ENCODE data around the gene ZBTB42.

Gene ZBTB42

DNA sequence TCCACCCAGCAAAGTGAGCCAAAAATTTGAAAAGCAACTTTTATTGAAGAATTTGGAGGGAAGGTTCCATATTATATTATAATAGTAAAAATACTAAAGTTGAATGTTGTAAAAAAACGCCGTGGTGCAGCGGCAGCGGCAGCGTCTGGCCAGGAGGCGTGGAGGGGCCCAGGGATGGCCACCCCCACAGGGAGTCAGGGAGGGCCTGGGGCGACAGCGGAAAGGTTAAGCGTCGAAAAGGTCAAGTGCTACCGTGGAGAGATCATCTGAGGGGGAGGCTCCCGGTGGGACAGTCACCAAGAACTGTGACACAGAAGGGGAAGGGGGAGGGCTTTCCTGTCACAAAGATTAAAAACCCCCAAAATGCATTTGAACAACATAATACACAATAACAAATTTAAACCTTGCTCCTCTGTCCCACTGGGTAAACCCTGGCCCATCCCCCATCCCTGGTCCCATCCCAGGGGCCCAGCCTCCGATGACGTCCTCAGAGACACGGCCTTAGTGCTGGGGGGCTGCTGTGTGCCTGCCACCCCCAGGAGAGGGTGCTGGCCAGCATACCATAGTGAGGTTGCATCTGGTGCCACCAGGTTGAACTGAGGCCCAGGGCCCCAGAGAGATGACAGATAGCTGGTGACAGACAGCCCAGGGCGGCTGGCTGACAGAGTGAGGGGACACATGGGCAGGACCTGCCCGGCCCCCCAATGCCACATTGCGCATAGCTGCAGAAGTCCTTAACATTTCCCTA, 31.4 kb upstream of the ZBTB42 start:
- DNase-seq = no peak

DNA sequence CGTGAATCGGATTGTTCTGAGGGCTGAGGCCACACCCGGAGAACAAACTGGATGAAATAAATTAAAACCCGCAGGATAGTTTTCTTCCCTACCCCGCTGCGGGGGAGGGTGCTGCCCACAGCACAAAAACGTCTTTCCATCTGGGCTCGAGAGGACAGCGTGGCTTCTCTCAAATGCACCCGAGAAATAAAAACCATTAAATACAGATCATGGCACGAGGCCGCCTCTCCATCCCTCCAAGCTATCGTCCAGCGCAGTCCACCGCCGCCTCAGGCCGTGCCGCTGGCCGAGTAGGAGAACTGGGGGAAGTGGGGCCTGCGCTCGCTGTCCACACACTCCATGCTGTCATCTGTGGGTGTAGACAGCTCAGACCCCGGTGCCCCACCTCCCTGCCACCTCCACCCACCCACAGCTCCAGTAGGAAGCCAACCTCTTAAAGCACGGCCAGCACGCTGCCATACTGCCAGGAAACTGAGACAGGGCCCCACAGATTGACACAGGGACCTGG, 30.8 kb upstream of the ZBTB42 start:
- no peak for DNase-seq

DNA sequence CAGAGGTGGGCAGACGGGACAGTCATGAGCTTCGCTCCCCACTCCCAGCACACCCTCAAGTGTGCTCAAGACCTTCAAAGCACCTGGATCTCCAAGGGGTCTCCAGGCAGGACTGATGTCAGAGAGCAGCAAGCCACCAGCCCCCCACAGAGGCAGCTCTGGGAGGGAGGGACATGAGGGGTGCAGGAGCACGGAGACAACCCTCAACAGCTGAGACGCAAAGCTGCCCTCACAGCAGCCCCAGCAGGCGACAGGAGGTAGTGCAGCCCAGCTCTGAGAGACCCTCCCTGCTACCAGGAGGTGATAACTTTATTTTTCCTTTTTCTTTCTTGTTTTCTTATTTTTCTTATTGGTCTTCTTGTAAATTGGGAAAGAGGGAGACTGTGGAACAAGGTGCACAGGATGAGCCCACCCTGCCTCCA, 30.0 kb upstream of the ZBTB42 start:
- no peak for DNase-seq

DNA sequence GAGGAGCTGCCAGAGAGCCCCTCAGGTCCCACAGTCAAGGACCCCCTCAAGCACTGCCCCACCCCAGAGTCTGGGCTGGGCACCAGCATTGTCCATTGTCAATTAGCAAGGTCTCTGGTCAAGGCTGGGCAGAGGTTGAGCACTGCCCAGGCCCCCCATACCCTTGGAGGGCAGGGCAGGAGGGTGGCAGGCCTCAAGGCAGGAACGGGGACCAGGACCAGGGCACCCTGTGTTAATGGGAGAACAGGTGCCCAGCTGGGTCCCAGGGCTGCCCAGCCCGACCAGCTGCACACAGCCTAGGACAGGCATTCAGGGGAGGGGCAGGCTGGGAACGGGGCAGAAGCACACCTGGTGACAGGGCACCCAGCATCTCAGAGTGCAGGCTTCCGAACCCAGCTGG, 29.5 kb upstream of the ZBTB42 start:
- DNase-seq = no peak

DNA sequence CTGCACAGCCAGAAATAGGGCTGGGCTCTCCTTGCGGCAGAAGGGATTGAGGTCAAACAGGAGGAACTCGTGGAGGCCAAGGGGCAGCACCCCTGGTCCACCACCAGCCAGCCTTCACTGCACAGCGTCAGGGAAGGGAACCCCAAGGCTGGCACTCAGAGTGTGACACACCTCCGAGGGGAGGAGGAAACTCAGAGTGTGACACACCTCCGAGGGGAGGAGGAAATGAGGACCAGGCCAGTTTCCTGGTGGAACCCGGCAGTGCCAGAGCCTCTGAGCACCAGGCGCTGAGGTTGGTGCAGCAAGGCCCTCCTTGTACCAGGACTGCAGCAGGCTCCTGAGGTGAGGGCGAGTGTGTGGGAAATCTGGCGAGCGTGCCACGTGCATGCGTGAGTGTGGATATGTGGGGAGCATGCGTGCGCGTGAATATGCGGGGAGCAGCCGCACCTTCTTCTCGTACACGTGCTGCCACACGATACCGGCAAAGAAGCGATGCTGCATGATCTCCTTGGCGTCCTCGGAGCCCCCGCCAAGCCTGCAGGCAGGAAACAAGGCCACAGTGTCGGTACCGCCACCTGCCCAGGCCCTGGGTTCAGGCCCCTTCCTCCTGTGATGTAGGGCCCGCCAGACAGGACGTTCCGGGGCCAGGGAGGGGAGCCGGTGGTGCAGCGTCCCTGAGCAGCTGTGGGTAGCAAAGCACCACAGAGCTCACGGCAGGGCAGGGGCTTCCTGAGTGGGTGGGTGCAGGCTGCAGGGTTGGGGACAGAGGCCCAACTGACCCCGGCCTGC, 28.8 kb upstream of the ZBTB42 start:
- peak in 1 of 5 donors; percentile 1 for DNase-seq

DNA sequence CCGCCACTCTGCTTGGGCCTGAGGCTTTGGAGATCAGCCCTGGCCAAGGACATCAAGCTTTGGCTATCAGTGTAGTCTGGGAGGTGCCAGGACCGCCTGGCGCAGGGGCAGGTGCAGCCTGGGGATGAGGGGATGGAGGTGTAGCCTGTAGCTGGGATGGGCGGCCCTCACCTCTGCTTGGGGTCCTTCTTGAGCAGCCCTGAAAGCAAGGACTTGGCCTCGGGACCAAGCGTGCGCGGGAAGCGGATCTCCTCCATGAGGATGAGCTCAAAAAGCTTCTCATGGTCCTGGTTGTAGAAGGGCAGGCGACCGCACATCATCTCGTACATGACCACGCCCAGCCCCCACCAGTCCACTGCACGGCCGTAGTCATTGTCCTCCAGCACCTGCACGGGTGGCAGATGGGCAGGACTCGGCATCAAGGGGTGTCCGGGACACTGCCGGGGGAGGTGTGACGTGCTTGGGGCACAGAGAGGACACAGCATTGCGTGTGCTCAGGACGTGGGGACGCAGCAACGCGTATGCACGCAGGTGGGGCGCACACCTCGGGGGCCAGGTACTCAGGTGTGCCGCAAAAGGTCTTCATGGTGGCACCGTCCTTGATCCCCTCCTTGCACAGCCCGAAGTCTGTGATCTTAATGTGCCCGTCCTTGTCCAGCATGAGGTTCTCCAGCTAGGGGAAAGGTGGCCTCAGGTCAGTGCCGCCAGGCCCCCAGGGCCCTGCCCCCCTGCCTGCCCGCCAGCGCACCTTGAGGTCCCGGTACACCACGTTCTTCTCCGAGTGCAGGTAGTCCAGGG, 28.0 kb upstream of the ZBTB42 start:
- DNase-seq = peak in 1 of 5 donors; percentile 0

DNA sequence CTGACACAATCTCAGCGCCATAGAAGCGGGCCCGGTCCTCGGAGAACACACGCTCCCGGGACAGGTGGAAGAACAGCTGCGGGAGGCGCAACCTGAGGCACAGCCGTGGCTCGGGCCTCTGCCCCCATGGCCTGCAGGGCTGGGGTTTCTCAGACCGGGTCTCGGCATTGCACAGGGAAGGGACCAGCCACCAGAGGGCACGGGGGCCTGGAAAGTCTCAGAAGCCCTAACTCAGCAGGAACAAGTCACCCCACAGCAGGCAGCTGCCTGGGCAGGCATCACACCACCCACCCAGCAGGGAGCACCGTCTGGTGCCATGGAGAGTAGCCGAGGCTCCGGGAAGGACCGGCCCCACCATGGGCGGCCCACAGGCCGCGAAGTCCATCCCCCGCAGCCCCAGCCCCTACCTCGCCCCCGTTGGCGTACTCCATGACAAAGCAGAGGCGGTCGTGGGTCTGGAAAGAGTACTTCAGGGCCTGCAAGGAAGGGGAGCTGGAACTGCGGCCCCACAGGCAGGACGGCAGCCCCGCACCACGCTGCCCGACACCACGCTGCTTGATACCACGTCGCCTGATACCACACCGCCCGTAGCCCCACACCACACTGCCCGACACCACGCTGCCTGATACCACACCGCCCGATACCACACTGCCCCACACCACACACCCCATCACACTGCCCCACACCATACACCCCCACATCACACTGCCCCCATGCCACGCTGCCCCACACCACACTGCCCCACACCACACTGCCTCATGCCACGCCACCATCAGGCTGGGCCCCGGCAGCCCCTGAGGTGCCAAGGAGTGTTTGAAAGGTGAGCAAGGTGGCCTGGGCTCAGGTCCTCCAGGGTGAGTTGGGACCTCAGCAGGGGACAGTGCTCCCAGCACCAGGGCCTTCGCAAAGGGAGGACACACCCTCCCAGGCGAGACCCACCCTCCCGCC, 27.1 kb upstream of the ZBTB42 start:
- no peak for DNase-seq

DNA sequence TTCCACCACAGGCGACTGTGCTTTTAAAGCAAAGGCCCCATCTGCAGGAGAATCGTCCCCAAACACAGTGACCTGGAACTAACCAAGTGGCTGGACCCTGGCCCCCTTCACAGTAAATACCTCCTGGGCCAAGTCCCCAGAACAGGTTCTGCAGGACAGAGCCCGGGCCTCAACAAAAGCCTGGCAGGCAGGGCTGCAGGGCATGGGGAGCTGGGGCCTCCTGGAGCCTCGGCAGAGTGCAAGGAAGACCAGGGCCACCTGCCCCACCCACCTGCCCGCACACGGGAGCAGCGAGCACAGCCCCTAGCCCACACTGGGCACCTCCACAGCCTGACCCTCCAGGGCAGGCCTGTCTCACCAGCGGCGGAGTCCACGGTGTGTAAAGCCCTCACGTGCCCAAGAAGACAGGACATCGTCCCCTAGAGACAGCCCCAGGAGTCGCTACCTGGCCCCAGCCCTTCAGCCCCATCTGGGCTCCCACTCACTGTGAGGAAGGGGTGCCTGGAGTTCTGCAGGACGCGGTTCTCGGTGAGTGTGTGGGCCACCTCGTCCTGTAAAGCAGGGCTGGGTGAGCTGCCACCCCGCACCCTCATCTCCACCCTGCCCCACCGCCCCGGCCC, 26.3 kb upstream of the ZBTB42 start:
- no peak for DNase-seq

DNA sequence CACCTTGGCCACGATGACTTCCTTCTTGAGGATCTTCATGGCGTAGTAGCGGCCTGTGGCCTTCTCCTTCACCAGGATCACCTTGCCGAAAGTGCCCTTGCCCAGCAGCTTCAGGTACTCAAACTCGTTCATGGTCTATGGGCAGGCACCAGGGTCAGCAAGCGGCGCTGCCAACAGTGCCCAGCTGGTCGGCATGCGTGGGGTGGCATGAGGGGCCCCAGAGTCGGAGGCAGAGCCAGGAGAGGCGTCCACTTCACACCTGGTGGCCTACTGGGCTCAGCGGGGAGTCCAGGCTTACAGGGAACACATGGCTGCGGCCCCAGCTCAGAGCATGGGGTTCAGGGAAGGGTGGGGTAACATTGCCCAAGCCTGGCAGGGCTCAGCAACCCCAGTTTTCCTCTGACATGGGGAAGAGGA, 25.8 kb upstream of the ZBTB42 start:
- no peak for DNase-seq

DNA sequence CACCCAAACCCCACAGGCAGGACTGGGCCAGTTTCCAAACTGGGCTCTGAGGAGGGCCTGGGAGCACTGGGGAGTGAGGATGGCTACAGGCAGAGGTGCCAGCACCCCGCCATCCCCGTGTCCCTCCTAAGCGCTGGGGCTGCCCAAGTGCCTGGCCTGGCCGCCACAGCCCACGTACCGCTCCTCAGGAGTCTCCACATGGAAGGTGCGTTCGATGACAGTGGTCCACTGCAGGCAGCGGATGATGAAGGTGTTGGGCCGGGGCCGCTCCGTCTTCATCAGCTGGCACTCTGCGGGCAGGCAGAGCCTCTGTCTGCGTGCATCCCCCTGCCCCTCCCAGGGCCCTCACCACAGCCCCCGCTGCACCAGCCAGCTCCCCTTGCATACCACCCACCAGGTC, 24.4 kb upstream of the ZBTB42 start:
- DNase-seq = no peak

DNA sequence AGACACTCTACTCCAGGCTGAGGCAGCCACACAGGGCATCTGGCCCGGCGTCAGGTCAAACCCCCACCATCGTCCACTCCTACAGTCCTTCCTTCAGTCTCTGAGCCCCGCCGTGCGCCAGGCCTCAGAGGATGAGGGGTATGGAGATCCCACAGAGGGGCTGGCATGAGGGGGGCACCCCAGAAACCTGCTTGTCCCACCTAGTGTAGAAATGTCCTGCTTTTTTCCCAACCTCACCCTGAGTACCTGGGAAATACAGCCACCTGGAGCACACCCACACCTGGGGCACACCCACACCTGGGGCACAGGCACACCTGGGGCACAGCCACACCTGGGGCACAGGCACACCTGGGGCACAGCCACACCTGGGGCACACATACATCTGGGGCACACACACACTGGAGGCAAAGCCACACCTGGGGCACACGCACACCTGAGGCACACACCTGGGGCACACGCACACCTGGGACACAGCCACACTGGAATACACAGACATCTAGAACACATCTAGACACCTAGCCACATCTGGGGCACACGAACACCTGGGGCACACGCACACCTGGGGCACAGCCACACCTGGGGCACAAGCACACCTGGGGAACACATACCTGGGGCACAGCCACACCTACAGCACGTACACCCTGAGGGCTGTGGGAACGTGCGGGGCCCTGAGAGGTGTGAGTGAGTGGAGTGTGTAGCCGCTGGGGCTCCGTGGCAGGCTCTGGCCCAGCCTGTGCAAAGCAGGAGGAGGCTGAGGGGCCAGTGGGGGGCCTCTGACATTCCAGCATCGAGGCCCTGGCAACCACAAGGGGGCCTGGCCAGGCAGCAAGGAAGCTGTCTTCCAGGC, 23.7 kb upstream of the ZBTB42 start:
- no peak for DNase-seq

DNA sequence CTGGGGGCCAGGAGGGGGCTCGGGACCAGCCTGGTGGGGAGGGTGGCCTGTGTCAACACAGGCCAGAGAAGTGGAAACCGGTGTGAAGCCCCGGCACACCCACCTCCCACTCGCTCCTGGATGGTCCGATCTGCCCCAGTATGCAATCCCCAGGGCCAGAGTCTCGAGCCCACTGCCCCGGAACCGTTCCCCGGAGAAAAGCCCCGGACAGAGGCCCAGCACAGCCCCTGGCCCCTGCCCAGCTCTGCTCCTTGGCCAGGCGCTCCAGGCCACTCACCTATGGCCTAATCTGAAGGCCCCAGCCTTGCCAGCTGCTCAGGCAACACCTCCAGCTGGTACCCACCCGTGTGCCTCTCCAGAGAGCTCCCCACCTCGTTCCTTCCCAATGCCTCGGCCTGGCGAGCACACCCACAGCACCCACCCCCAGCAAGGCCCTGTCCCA, 23.1 kb upstream of the ZBTB42 start:
- no peak for DNase-seq

DNA sequence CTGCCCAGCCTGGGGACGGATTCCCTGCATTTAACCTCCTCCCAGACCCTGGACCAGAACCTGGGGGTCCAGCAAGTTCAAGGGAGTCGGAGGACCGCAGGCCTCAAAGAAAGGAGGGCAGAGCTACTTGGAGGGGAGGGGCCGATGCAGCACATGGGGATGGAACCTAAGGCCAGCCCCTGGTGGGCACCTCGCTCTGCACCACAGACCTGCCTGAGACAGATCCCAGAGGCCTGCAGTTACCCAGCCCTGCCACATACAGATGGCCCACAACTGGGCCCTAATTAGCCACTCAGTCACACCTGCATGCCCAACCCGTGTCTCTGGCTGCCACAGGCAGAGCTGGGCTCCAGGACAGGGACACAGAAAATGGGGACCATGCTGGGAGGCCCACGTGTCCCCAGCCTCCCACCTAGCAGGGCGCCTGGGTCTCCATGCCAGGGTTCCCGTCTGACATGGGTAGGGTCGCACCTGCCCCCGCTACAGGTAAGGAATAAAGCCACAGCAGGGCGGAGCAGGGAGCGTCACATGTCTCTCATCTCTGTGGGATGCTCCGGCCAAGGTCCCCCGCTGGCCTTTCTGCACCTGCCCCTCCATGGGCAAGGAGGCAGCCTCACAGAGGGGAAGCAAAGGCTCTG, 22.1 kb upstream of the ZBTB42 start:
- DNase-seq = no peak

DNA sequence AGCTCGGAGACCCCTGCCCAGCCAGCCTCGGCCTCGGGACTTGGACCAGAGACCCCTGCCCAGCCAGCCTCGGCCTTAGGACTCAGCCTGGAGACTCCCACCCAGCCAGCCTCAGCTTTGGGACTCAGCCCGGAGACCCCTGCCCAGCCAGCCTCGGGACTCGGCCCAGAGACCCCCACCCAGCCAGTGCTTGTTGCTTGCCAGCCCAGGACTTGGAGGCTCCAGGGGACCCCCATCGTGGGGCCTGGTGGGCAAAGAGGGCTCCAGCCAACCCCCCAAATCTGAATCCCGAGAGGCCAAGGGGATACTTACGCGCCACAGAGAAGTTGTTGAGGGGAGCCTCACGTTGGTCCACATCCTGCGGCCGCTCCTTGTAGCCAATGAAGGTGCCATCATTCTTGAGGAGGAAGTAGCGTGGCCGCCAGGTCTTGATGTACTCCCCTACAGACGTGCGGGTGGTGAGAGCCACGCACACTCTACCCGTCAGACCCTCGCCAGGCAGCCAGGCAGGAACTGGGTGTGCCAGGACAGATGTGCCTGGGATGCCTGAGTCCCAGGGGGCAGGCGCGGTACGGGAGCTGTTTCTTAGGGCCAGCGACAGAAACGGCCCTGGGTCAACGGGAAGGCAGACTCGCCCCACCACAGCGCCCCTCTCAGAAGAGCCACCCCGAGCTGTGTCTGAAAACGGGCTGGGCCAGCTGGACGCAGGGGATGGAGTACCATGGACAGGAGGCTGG, 21.0 kb upstream of the ZBTB42 start:
- no peak for DNase-seq

DNA sequence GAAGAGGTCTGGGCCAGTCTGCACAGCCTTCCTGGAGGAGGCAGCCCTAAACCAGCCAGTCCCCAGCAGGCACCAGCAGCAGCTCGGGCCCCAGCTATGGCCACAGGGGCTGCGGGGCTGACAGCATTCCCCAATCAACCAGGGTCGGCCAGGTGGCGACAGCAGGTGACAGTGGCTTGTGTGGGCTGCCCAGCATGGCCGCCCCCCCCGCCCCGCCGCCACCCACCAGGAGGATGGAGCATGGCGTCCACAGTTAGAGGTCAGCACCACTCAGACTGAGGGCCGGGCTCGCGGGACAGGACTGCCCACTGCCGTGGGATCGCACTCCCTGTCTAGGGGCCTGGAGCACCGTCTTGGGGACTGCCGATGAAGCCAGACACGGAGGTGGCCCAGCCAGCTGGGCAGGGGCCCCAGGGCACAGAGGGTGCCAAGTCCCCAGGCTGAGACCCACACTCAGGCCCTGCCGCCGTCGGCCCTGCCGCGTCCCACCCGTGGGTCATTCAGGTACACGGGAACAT, 20.3 kb upstream of the ZBTB42 start:
- DNase-seq = no peak

DNA sequence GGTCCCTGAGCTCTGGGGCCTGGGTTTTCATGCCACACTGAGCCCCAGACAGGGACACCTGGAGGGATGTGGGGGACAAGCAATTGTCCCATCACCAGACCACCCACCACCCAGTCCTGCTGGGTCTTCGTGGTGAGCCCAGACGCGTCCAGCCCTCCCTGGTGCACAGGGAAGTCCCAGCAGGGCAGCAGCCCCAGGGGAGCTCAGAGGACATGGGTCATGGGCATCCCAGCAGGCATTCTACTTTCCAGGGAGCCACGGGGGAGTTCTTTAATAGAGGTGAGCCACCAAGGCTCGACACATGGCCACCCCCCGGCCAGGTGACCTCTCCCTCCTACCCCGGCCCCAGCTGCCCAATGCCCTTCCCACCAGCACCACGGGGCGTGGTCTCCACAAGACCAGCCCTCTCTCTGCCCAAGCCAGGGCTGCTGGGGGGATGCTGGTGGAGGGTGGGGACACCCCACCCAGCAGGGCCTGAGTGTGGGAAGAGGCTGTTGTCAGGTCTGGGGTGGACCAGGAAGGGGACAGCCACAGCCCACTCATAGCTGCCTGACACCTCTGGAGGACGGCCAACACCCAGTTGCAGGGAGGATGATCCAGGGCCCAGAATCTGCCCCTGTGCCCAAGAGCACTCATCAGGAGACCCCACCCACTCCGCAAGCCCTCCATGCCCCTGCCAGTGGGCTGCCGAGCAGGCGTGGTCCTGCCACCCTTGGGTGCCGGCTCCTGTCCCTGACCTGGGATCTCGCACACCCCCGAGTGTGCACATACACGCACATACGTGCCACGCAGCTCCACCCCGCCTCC, 19.4 kb upstream of the ZBTB42 start:
- no peak for DNase-seq

DNA sequence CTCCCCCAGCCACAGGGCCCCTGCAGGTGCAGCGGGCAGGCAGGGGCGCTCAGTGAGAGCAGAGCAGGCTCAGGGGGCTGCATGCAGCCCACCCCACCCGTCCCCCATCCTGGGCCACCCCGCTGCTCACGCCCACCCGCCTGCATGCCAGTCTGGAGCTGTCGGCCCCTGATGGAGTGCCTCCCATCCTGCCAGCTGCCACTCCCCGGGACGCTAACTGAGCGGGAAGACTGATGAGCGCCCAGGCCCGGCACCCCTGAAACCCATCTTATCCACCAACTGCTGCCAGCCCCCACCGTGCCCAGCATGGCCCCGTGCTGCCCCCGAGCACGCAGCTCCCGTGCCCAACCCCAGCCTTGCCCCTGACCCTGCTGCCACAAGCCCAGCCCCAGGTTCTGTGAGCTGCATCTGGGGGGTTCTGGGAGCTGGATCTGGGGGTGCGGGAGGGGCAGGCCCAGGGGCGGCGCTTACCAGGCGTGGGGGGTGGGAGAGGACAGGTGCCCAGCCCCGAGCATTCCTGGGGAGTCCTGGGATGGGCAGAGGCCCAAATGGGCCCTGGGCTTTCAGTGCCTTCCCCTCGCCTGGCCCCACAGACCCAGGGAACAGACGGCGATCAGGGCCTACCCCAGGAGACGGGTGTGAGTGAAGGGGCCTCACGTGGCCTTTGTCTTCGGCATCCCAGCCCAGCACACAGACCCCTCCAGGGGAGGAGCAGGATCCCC, 18.7 kb upstream of the ZBTB42 start:
- DNase-seq = no peak

DNA sequence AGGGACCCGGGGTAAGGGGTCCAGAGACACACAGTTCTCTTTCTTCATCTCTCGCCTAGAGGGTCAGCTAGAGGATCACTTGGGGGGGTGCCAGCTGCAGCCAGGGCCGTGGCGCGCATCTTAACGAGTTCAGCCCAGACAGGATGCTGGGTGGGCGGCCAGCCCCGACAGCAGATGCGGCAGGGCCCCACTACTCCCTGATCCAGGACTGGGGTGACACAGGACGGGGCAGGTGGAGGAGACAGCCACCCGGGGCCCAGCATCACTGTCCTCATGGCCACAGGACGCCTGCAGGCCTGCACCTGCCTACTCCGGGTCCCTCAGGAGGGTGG, 18.1 kb upstream of the ZBTB42 start:
- DNase-seq = no peak
